Cardiac fibroblast (primary cell): Measurements from ENCODE around the gene DCT.

Experiments used
- DNase-seq, 2 donors: peaks; one replicate each; pipeline versions ENCODE4 v3.0.0 to v3.0.0-alpha.2; 2010; ENCODE audit warnings: low read depth in 2 of 2
- H3K4me3 ChIP-seq, 2 donors: replicated peaks in 1 of 2; 1 replicate in 1 of 2; 2 replicates in 1 of 2; pipeline ENCODE4 v1.5.1; 2011; ENCODE audit warnings: low read depth in 2 of 2, low read length in 2 of 2, mild to moderate bottlenecking in 2 of 2, moderate library complexity in 1 of 2
- TF ChIP-seq, protein P1 (sequence below): IDR thresholded peaks from one replicate; pipeline ENCODE4 v1.5.1; 2011; ENCODE audit warnings: low read depth, mild to moderate bottlenecking, low read length, inconsistent platforms

DCT gene

DNA sequence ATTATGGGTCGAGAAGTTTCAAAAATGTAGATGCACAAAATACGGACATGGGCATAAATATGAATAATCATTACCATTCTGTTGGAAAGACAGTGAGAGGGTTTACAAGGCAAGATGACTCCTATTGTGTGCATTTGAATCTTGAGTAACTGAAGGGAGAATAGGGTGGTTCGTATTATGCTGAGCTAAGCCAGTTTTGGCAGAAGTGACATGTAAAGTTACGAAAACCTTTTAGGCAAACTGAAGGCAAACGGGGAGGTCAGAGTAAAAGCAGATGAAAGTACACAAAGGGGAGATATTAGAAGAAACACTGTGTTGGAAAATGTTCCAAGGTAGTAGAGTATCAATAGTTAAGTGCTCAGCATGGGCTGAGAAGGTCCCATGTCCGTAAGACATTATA is 16.8 kb downstream of the DCT start:
- no peak overlapping the region for H3K4me3 ChIP-seq
- TF ChIP-seq, protein P1, sequence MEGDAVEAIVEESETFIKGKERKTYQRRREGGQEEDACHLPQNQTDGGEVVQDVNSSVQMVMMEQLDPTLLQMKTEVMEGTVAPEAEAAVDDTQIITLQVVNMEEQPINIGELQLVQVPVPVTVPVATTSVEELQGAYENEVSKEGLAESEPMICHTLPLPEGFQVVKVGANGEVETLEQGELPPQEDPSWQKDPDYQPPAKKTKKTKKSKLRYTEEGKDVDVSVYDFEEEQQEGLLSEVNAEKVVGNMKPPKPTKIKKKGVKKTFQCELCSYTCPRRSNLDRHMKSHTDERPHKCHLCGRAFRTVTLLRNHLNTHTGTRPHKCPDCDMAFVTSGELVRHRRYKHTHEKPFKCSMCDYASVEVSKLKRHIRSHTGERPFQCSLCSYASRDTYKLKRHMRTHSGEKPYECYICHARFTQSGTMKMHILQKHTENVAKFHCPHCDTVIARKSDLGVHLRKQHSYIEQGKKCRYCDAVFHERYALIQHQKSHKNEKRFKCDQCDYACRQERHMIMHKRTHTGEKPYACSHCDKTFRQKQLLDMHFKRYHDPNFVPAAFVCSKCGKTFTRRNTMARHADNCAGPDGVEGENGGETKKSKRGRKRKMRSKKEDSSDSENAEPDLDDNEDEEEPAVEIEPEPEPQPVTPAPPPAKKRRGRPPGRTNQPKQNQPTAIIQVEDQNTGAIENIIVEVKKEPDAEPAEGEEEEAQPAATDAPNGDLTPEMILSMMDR: no peak
- DNase-seq: no peak

- TF ChIP-seq, protein P1: no peak
- H3K4me3 ChIP-seq: no peak overlapping the region
- DNase-seq: no peak
These were observed 20.4 kb downstream of the DCT start for GRCh38 chr13:94459116-94459515.

DNA sequence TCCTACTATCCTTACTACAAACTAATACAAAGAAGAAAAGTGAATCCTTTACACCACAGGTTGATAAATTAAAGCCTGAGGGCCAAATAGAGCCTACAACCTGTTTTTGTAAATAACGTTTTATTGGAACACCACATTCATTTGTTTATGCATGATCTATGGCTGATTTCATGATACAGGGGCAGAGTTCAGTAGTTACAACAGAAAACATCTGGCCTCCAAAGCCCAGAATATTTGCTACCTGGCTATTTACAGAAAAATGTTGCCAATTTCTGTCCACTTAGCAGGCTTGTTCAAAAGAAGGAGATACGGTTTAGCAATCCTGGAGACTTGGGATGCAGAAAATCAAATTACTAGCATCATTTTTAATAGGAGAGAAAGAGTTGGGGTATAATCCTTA is 24.1 kb downstream of the DCT start:
- no peak for DNase-seq
- TF ChIP-seq, protein P1: no peak
- H3K4me3 ChIP-seq: no peak overlapping the region

GRCh38 chr13:94454906-94455305 is 24.6 kb downstream of the DCT start:
- TF ChIP-seq, protein P1: no peak
- DNase-seq: peak in 1 of 2 donors; percentile 4
- no peak overlapping the region for H3K4me3 ChIP-seq

DNA sequence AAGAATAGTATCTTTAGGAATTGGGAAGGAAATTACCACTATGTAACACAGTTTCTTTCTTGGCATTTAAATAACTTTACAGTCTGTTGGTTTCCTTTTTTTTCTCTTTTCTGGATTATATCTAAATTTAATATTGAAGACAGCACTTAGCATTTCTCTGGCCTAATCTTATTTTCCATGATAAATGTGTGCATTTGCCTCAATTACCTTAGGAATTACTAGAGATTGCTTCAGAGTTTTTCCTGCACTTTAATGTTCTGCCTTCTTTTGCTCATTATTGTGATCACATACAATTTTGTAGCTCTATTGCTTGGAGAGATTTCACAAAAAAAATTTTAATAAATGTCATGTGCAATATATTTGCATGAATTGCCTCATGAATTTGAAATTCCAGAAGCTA is 25.1 kb downstream of the DCT start:
- TF ChIP-seq, protein P1: no peak
- DNase-seq: no peak
- no peak overlapping the region for H3K4me3 ChIP-seq

DNA sequence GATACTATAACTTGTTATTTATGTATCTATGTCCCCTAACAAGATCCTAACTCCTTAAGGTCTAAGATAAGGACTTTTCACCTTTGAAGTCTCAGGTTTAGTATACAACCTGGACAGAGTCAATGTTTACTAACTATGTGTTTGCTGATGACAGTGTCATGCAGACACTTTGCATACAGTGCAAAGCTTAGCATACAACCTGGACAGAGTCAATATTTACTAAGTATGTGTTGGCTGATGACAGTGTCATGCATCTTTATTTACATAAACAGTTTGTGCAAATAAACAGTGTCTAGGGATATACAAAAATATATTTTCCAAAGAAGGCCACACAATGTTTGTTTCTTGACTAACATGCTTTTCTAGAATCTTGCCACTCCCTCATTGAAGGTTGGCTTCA is 34.7 kb downstream of the DCT start:
- TF ChIP-seq, protein P1: no peak
- no peak for DNase-seq
- no peak overlapping the region for H3K4me3 ChIP-seq

DNA sequence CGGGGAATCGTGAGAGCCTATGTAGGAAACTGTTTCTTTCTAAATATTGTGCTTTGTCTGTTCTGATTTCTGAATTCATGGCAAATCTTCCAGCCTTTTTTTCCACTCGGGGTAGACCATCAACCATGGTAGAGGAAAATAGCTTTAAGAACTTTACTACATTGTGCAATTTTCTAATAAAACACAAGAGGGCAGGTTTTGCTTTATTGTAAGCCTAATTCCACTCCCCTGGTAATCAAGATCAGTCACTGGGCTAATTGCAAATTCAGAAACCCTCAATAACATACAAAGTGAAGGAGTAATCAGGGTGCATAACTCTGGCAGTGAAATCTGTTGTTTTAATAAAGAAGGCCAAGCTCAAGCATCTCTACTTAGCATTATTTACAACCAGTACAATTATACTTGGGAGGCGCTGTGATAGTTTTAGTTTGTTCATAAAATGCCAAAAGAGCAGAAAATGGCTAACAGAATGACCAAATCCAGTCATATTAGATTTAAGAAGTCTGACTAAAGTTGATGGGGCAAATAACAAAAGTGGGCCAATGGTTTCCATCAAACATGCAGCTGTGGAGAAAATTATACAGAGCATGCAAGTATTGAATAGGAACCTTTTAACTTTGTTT is 43.8 kb downstream of the DCT start:
- no peak overlapping the region for H3K4me3 ChIP-seq
- DNase-seq: peak; percentile 68 to 72
- TF ChIP-seq, protein P1: peak; percentile 54
